ENCODE measurements around the gene SMARCAL1.

Gene SMARCAL1

GRCh38 chr2:216475767-216476166 lies 63.5 kb downstream of the SMARCAL1 start:
- Histone ChIP-seq H3K4me2 (ENCODE audit: low read length) (no peak overlapping the region), H3K4me3 (ENCODE audit: low read length) (no peak overlapping the region), H3K79me2 (ENCODE audit: low read length) (no peaks in the 10 kb centered on the region), H3K4me1 (ENCODE audit: low read length) (peaks cover 9% of the 10 kb centered on the region), H3K9me3 (ENCODE audit: insufficient read depth, low read length) (no peaks in the 10 kb centered on the region), H4K20me1 (ENCODE audit: insufficient read depth, low read length) (no peaks in the 10 kb centered on the region), H3K27ac (ENCODE audit: low read length) (no peak overlapping the region), H3K36me3 (replicated peaks; ENCODE audit: low read depth, low read length) (peaks cover 18% of the 10 kb centered on the region), H2AFZ (ENCODE audit: low read depth, low read length) (no peak overlapping the region), H3K9ac (ENCODE audit: low read length) (no peak overlapping the region), H3K27me3 (ENCODE audit: low read depth, low read length) (no peaks in the 10 kb centered on the region)
- no peak for TF ChIP-seq EZH2phosphoT487 (IDR thresholded peaks at IDR 0.05; ENCODE audit: low read depth)
- no peak for TF ChIP-seq CTCF (IDR thresholded peaks at IDR 0.05; ENCODE audit: low read depth, low read length)

GRCh38 chr2:216477283-216478035 lies 65.2 kb downstream of the SMARCAL1 start:
- H3K27ac ChIP-seq (ENCODE audit: low read length) = no peak overlapping the region
- H3K4me3 ChIP-seq (ENCODE audit: low read length) = no peak overlapping the region
- H3K27me3 ChIP-seq (ENCODE audit: low read depth, low read length) = no peaks in the 10 kb centered on the region
- no peaks in the 10 kb centered on the region for H3K79me2 ChIP-seq (ENCODE audit: low read length)
- H3K4me2 ChIP-seq (ENCODE audit: low read length) = no peak overlapping the region
- H3K9ac ChIP-seq (ENCODE audit: low read length) = no peak overlapping the region
- H3K9me3 ChIP-seq (ENCODE audit: insufficient read depth, low read length) = no peaks in the 10 kb centered on the region
- no peak overlapping the region for H2AFZ ChIP-seq (ENCODE audit: low read depth, low read length)
- TF ChIP-seq CTCF (IDR thresholded peaks at IDR 0.05; ENCODE audit: low read depth, low read length) = no peak
- no peak for TF ChIP-seq EZH2phosphoT487 (IDR thresholded peaks at IDR 0.05; ENCODE audit: low read depth)
- H4K20me1 ChIP-seq (ENCODE audit: insufficient read depth, low read length) = no peaks in the 10 kb centered on the region
- peaks cover 19% of the 10 kb centered on the region for H3K36me3 ChIP-seq (replicated peaks; ENCODE audit: low read depth, low read length)
- H3K4me1 ChIP-seq (ENCODE audit: low read length) = peaks cover 16% of the 10 kb centered on the region

- Histone ChIP-seq H3K4me3 (ENCODE audit: low read length) (no peak overlapping the region), H3K9me3 (ENCODE audit: insufficient read depth, low read length) (no peaks in the 10 kb centered on the region), H2AFZ (ENCODE audit: low read depth, low read length) (no peak overlapping the region), H3K36me3 (replicated peaks; ENCODE audit: low read depth, low read length) (peaks cover 26% of the 10 kb centered on the region), H3K27ac (ENCODE audit: low read length) (no peak overlapping the region), H3K4me2 (ENCODE audit: low read length) (no peak overlapping the region), H3K4me1 (ENCODE audit: low read length) (peaks cover 18% of the 10 kb centered on the region), H4K20me1 (ENCODE audit: insufficient read depth, low read length) (no peaks in the 10 kb centered on the region), H3K79me2 (ENCODE audit: low read length) (no peaks in the 10 kb centered on the region), H3K9ac (ENCODE audit: low read length) (no peak overlapping the region), H3K27me3 (ENCODE audit: low read depth, low read length) (no peaks in the 10 kb centered on the region)
- TF ChIP-seq EZH2phosphoT487 (IDR thresholded peaks at IDR 0.05; ENCODE audit: low read depth) (no peak), CTCF (IDR thresholded peaks at IDR 0.05; ENCODE audit: low read depth, low read length) (no peak)
Observed at GRCh38 chr2:216478151-216478550, 65.9 kb downstream of the SMARCAL1 start.

GRCh38 chr2:216478791-216479190 lies 66.5 kb downstream of the SMARCAL1 start:
- H3K36me3 ChIP-seq (replicated peaks; ENCODE audit: low read depth, low read length) = peaks cover 27% of the 10 kb centered on the region
- no peak overlapping the region for H2AFZ ChIP-seq (ENCODE audit: low read depth, low read length)
- H3K4me3 ChIP-seq (ENCODE audit: low read length) = no peak overlapping the region
- no peak overlapping the region for H3K9ac ChIP-seq (ENCODE audit: low read length)
- H3K4me2 ChIP-seq (ENCODE audit: low read length) = no peak overlapping the region
- H3K9me3 ChIP-seq (ENCODE audit: insufficient read depth, low read length) = no peaks in the 10 kb centered on the region
- no peaks in the 10 kb centered on the region for H3K79me2 ChIP-seq (ENCODE audit: low read length)
- H3K4me1 ChIP-seq (ENCODE audit: low read length) = peaks cover 18% of the 10 kb centered on the region
- no peak overlapping the region for H3K27ac ChIP-seq (ENCODE audit: low read length)
- no peak for TF ChIP-seq CTCF (IDR thresholded peaks at IDR 0.05; ENCODE audit: low read depth, low read length)
- H3K27me3 ChIP-seq (ENCODE audit: low read depth, low read length) = no peaks in the 10 kb centered on the region
- no peaks in the 10 kb centered on the region for H4K20me1 ChIP-seq (ENCODE audit: insufficient read depth, low read length)
